Right lobe of liver (tissue), 4 donors: Measurements from ENCODE around the gene MARVELD1.

Source experiments
- CTCF ChIP-seq, 4 donors: fragments of 200-600 bp in 3 of 4; fragments of 450-650 bp in 1 of 4; IDR thresholded peaks; one replicate each; pipeline versions ENCODE4 v1.5.1 to v1.8.0; 2016 to 2022; ENCODE audit warnings: antibody characterized with exemption in 4 of 4, mild to moderate bottlenecking in 2 of 4
- POLR2A ChIP-seq: fragments of 450-650 bp; IDR thresholded peaks from one replicate; pipeline ENCODE4 v1.6.1; 2017; ENCODE audit warnings: antibody characterized with exemption, mild to moderate bottlenecking
- donor health status: DM: no; HTN: no; CAD: no.
- donor health status: DM: no; HTN: no; CAD: no.
- donor health status: DM: no; HTN: yes; CAD: no.

- TF ChIP-seq CTCF (IDR thresholded peaks at IDR 0.05) (no peak), POLR2A (peak; percentile 30)
Measured at GRCh38 chr10:97707134-97707861, 6.2 kb upstream of the MARVELD1 start.
